ENCODE results near the gene USP3. TPM values are rescaled to one million over a fixed set of nuclear protein-coding genes. Genes with fewer than 3 reads are reported as not detected.

USP3 gene
- total and polyA plus RNA-seq, 9 of the 15 experiments (the other 6 are each of a cell fraction or from before 2014, with no cell fraction given), result 17.3 to 54.3 (median 34.8) TPM

DNA sequence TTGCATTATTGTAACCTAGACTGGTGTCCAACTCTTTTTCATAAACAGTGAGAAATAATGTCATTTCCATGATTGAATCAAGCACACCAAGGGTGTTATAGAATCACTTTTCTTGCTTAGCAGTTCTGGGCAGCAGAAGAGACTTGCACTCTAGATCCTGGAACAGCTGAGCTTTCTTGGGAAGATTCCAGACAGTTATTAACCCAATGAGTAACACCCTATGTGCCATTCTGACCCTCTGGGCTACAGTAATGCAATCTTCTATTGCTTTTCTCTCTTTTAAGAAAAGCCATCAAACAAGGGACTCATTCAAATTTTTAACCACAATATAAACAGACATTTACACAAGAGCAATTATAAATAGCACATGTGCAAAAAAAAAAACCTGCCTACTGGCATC lies 39.3 kb upstream of the USP3 start (continued):
- no peak for TF ChIP-seq ZNF384 (IDR thresholded peaks at IDR 0.05; ENCODE audit: low read depth, low read length)
- TF ChIP-seq, protein P1, sequence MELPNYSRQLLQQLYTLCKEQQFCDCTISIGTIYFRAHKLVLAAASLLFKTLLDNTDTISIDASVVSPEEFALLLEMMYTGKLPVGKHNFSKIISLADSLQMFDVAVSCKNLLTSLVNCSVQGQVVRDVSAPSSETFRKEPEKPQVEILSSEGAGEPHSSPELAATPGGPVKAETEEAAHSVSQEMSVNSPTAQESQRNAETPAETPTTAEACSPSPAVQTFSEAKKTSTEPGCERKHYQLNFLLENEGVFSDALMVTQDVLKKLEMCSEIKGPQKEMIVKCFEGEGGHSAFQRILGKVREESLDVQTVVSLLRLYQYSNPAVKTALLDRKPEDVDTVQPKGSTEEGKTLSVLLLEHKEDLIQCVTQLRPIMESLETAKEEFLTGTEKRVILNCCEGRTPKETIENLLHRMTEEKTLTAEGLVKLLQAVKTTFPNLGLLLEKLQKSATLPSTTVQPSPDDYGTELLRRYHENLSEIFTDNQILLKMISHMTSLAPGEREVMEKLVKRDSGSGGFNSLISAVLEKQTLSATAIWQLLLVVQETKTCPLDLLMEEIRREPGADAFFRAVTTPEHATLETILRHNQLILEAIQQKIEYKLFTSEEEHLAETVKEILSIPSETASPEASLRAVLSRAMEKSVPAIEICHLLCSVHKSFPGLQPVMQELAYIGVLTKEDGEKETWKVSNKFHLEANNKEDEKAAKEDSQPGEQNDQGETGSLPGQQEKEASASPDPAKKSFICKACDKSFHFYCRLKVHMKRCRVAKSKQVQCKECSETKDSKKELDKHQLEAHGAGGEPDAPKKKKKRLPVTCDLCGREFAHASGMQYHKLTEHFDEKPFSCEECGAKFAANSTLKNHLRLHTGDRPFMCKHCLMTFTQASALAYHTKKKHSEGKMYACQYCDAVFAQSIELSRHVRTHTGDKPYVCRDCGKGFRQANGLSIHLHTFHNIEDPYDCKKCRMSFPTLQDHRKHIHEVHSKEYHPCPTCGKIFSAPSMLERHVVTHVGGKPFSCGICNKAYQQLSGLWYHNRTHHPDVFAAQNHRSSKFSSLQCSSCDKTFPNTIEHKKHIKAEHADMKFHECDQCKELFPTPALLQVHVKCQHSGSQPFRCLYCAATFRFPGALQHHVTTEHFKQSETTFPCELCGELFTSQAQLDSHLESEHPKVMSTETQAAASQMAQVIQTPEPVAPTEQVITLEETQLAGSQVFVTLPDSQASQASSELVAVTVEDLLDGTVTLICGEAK (IDR thresholded peaks at IDR 0.05), result no peak
- TF ChIP-seq, protein P1 (CRISPR knock-in tag; IDR thresholded peaks at IDR 0.05), result no peak

Data from K562 (cell line).